HCT116 (cell line): Measurements from ENCODE around the gene SACM1L. TPM values are rescaled to one million over a fixed set of nuclear protein-coding genes. Genes with fewer than 3 reads are reported as not detected.

ENCODE experiments used
- ATAC-seq: fragments of 200-7000 bp; cut with Tn5 transposase; 2 replicates; pipeline ENCODE4 v1.9.1; 2020; ENCODE audit warnings: mild to moderate bottlenecking, moderate library complexity
- BruUV-seq: library from RNA; stranded (reverse); fragments of 400-500 nt; replicated peaks from 2 replicates; lab custom pipeline; 2021; lab: Mats Ljungman, UMichigan
- CTCF ChIA-PET: fragments of 300-600 bp; sonication (Branson Sonifier 250); formaldehyde crosslinking; loops from one replicate; lab custom pipeline; 2021; ENCODE audit warnings: antibody characterized with exemption; lab: Charles Lee
- POLR2A ChIA-PET: fragments of 300-600, 350-600 bp; sonication (Branson Sonifier 250); formaldehyde crosslinking; loops from one replicate; lab custom pipeline; 2021; ENCODE audit warnings: antibody characterized with exemption; lab: Charles Lee
- RAD21 ChIA-PET, 2 experiments: fragments of 300-600 bp; sonication (Branson Sonifier 250); formaldehyde crosslinking; loops; one replicate each; lab custom pipeline; 2023; ENCODE audit warnings: low total read pairs in 2 of 2; ENCODE audit not compliant: uncharacterized antibody in 2 of 2, unreplicated experiment in 2 of 2, low non-redundant PET in 1 of 2; lab: Charles Lee
- DNase-seq: peaks from one replicate; pipeline ENCODE4 v3.0.0-alpha.2; 2010; ENCODE audit warnings: low read depth, low spot score
- H2AFZ ChIP-seq: fragments of 200-600 bp; shearing (Covaris generic), sonication (generic); 2 replicates; pipeline ENCODE4 v1.6.1; 2017; ENCODE audit warnings: low read depth, mixed run types, mixed read lengths, antibody characterized with exemption, low read length; ENCODE audit not compliant: poor library complexity, severe bottlenecking
- H3K27ac ChIP-seq: 2 replicates; pipeline ENCODE4 v1.5.1; 2012; ENCODE audit warnings: low read depth, low read length
- H3K27me3 ChIP-seq: fragments of 200-600 bp; sonication (generic); 2 replicates; pipeline ENCODE4 v1.6.1; 2016; ENCODE audit warnings: mixed run types, low read length, mixed read lengths; ENCODE audit not compliant: insufficient read depth
- H3K36me3 ChIP-seq, 2 experiments: fragments of 200-500 bp in 1 of 2; fragments of 200-600 bp in 1 of 2; sonication (Bioruptor generic) in 1 of 2; sonication (generic) in 1 of 2; 2 replicates each; pipeline versions ENCODE4 v1.5.1 to v1.6.1; 2014 to 2016; ENCODE audit warnings: low read length in 2 of 2, inconsistent platforms in 1 of 2, mixed read lengths in 1 of 2, mixed run types in 1 of 2; ENCODE audit not compliant: insufficient read depth in 2 of 2, control insufficient read depth in 1 of 2
- H3K4me1 ChIP-seq, 2 experiments: fragments of 200-600 bp in 1 of 2; sonication (generic) in 1 of 2; 2 replicates each; pipeline versions ENCODE4 v1.5.1 to v1.6.1; 2012 to 2017; ENCODE audit warnings: low read length in 2 of 2, inconsistent platforms in 1 of 2, mild to moderate bottlenecking in 1 of 2, mixed read lengths in 1 of 2, mixed run types in 1 of 2, moderate library complexity in 1 of 2; ENCODE audit not compliant: insufficient read depth in 2 of 2, control insufficient read depth in 1 of 2
- H3K4me2 ChIP-seq: fragments of 200-600 bp; sonication (generic); 2 replicates; pipeline ENCODE4 v1.6.1; 2017; ENCODE audit warnings: mixed run types, low read length, mixed read lengths
- H3K4me3 ChIP-seq, 2 experiments: fragments of 200-600 bp in 1 of 2; sonication (generic) in 1 of 2; replicated peaks in 1 of 2; 2 replicates each; pipeline ENCODE4 v1.5.1; 2011 to 2016; ENCODE audit warnings: low read length in 2 of 2, control low read depth in 1 of 2, low read depth in 1 of 2, mild to moderate bottlenecking in 1 of 2, mixed read lengths in 1 of 2, mixed run types in 1 of 2
- H3K79me2 ChIP-seq: fragments of 200-600 bp; sonication (generic); 2 replicates; pipeline ENCODE4 v1.6.1; 2017; ENCODE audit warnings: mild to moderate bottlenecking, mixed run types, low read length, moderate library complexity, mixed read lengths; ENCODE audit not compliant: insufficient read depth
- H3K9ac ChIP-seq: fragments of 200-600 bp; sonication (generic); 2 replicates; pipeline ENCODE4 v1.6.1; 2016; ENCODE audit warnings: low read length, mixed read lengths
- H3K9me2 ChIP-seq: fragments of 200-600 bp; sonication (generic), shearing (Covaris generic); 2 replicates; pipeline ENCODE4 v1.6.1; 2017; ENCODE audit warnings: mixed run types, mild to moderate bottlenecking, moderate library complexity; ENCODE audit not compliant: insufficient read depth
- H3K9me3 ChIP-seq, 2 experiments: fragments of 200-500 bp in 1 of 2; fragments of 200-600 bp in 1 of 2; sonication (Bioruptor generic) in 1 of 2; sonication (generic) in 1 of 2; 2 replicates each; pipeline ENCODE4 v1.6.1; 2014 to 2017; ENCODE audit warnings: low read length in 2 of 2, mixed read lengths in 2 of 2, inconsistent platforms in 1 of 2, low read depth in 1 of 2, mild to moderate bottlenecking in 1 of 2, mixed run types in 1 of 2, moderate library complexity in 1 of 2; ENCODE audit not compliant: control insufficient read depth in 1 of 2, insufficient read depth in 1 of 2
- H4K20me1 ChIP-seq: fragments of 200-600 bp; sonication (generic), shearing (Covaris generic); 2 replicates; pipeline ENCODE4 v1.6.1; 2017; ENCODE audit warnings: mixed run types, mild to moderate bottlenecking, moderate library complexity; ENCODE audit not compliant: insufficient read depth
- ATF3 ChIP-seq: IDR thresholded peaks from 2 replicates; pipeline ENCODE4 v1.6.1; 2012
- CTCF ChIP-seq, 3 experiments: fragments of 200-600 bp in 1 of 3; sonication (generic) in 1 of 3; IDR thresholded peaks in 2 of 3; conservative IDR thresholded peaks in 1 of 3; 2 replicates each; pipeline ENCODE4 v1.5.1; 2012 to 2017; ENCODE audit warnings: low read depth in 2 of 3, low read length in 2 of 3, antibody characterized with exemption in 1 of 3, borderline replicate concordance in 1 of 3, control low read depth in 1 of 3, mild to moderate bottlenecking in 1 of 3, mixed read lengths in 1 of 3, mixed run types in 1 of 3, moderate library complexity in 1 of 3; ENCODE audit not compliant: insufficient read depth in 1 of 3
- JUND ChIP-seq: IDR thresholded peaks from 2 replicates; pipeline ENCODE4 v1.6.1; 2012
- MAX ChIP-seq: IDR thresholded peaks from 2 replicates; pipeline ENCODE4 v1.6.1; 2012
- POLR2A ChIP-seq: IDR thresholded peaks from 2 replicates; pipeline ENCODE4 v1.7.0; 2011; ENCODE audit warnings: borderline replicate concordance; ENCODE audit not compliant: insufficient read depth, insufficient read length; ENCODE audit errors: extremely low read depth
- POLR2AphosphoS5 ChIP-seq: IDR thresholded peaks from 2 replicates; pipeline ENCODE4 v1.6.1; 2011; ENCODE audit warnings: mild to moderate bottlenecking, low read depth, low read length, moderate library complexity
- REST ChIP-seq: IDR thresholded peaks from 2 replicates; pipeline ENCODE4 v1.6.1; 2012; ENCODE audit warnings: low read depth
- ZBTB33 ChIP-seq: IDR thresholded peaks from 2 replicates; pipeline ENCODE4 v1.6.1; 2011; ENCODE audit warnings: mild to moderate bottlenecking, low read length, moderate library complexity; ENCODE audit not compliant: insufficient replicate concordance; ENCODE audit errors: extremely low read depth
- ZFX ChIP-seq: fragments of 450-650 bp; IDR thresholded peaks from 2 replicates; pipeline ENCODE4 v1.6.1; 2017
- ZNF274 ChIP-seq: fragments of 200-500 bp; sonication (Bioruptor generic); IDR thresholded peaks from 2 replicates; pipeline ENCODE4 v1.6.1; 2014; ENCODE audit warnings: mild to moderate bottlenecking, low read depth, low read length, inconsistent platforms
- intact Hi-C: fragments of 100-400 bp; cut with micrococcal nuclease; formaldehyde crosslinking; loops from 2 replicates; pipeline ENCODE4 v1.10.0; 2022
- total RNA-seq: library from RNA; stranded (reverse); gene quantifications from one replicate; pipeline ENCODE4 v1.2.1, GENCODE V29; 2021; ENCODE audit not compliant: unreplicated experiment

The SACM1L gene
- total RNA-seq, 1 experiment from 2014 or later: 27.3 TPM

- ATAC-seq: 0 out of 2 replicates have a peak, but pooled peaks have one; percentile 25
- CTCF ChIA-PET: interaction anchor here (1.3 kb wide), 1 partner anchor 165 kb away, joined by 3 read pairs; no protein-coding TSS in a partner anchor
- TF ChIP-seq POLR2A (no peak), ZNF274 (no peak), ATF3 (no peak), POLR2AphosphoS5 (no peak), CTCF (IDR thresholded peaks at IDR 0.05 in 2 of 3, conservative IDR thresholded peaks at IDR 0.05 in 1 of 3; ENCODE audit: borderline replicate concordance in 1 of 3, insufficient read depth in 1 of 3, low read depth in 2 of 3, low read length in 2 of 3) (no peak), MAX (no peak), REST (no peak), ZFX (no peak), JUND (no peak), ZBTB33 (no peak)
These were observed 84.7 kb downstream of the SACM1L start for GRCh38 chr3:45773714-45774449.

More at GRCh38 chr3:45773714-45774449, 84.7 kb downstream of the SACM1L start:
- H3K9me3 ChIP-seq: no peaks in the 10 kb centered on the region
- ChIA-PET POLR2A (no interaction called here), RAD21 (no interaction called here)
- no peaks in the 10 kb centered on the region for H4K20me1 ChIP-seq
- no peak for DNase-seq
- H3K9ac ChIP-seq: no peak overlapping the region
- no peak overlapping the region for H3K4me3 ChIP-seq
- intact Hi-C loops: no loop called here
- no peak overlapping the region for H3K27ac ChIP-seq
- no peaks in the 10 kb centered on the region for H3K9me2 ChIP-seq
- peaks cover 9 to 10% of the 10 kb centered on the region in 2 experiments; a peak in 3 of 4 replicates for H3K4me1 ChIP-seq
- no peaks in the 10 kb centered on the region for H3K36me3 ChIP-seq
- BruUV-seq: no TSS peak
- no peak overlapping the region for H2AFZ ChIP-seq
- H3K79me2 ChIP-seq: no peaks in the 10 kb centered on the region
- H3K4me2 ChIP-seq: no peak overlapping the region
- H3K27me3 ChIP-seq: no peaks in the 10 kb centered on the region
